Measurements from ENCODE around the gene BCAS3.

The BCAS3 gene

GRCh38 chr17:60677308-60678117, at the start of gene BCAS3:
Gene BCAS3, plus strand, starts transcription at chr17:60677851.
- Histone ChIP-seq H3K27ac (ENCODE audit: low read depth, low read length, poor library complexity, severe bottlenecking) (peak within 1 kb of the TSS; percentile 13), H2AFZ (ENCODE audit: low read length) (peak within 1 kb of the TSS; percentile 66), H4K20me1 (ENCODE audit: insufficient read depth, low read length) (no peaks in the 10 kb centered on the region), H3F3A (ENCODE audit: insufficient read depth, low read length) (no peaks in the 10 kb centered on the region), H3K9me3 (ENCODE audit: low read length) (no peaks in the 10 kb centered on the region), H3K4me3 (ENCODE audit: low read depth, low read length, poor library complexity, severe bottlenecking) (peak within 1 kb of the TSS; percentile 77), H3K4me2 (ENCODE audit: low read length) (peak within 1 kb of the TSS; percentile 74), H3K79me2 (ENCODE audit: insufficient read depth, low read length) (no peaks in the 10 kb centered on the region), H3K9ac (ENCODE audit: low read length) (peak within 1 kb of the TSS; percentile 75), H3K9me2 (ENCODE audit: low read depth, low read length) (no peaks in the 10 kb centered on the region), H3K27me3 (ENCODE audit: insufficient read depth, low read length) (no peaks in the 10 kb centered on the region), H3K36me3 (ENCODE audit: insufficient read depth, low read length) (no peaks in the 10 kb centered on the region; the same call in 1 of the 2 replicates), H3K4me1 (ENCODE audit: insufficient read depth, low read length, severe bottlenecking) (peaks cover 16% of the 10 kb centered on the region)
- no peak for TF ChIP-seq EZH2 (IDR thresholded peaks at IDR 0.05; ENCODE audit: borderline replicate concordance, low read length)
- TF ChIP-seq, protein P1, sequence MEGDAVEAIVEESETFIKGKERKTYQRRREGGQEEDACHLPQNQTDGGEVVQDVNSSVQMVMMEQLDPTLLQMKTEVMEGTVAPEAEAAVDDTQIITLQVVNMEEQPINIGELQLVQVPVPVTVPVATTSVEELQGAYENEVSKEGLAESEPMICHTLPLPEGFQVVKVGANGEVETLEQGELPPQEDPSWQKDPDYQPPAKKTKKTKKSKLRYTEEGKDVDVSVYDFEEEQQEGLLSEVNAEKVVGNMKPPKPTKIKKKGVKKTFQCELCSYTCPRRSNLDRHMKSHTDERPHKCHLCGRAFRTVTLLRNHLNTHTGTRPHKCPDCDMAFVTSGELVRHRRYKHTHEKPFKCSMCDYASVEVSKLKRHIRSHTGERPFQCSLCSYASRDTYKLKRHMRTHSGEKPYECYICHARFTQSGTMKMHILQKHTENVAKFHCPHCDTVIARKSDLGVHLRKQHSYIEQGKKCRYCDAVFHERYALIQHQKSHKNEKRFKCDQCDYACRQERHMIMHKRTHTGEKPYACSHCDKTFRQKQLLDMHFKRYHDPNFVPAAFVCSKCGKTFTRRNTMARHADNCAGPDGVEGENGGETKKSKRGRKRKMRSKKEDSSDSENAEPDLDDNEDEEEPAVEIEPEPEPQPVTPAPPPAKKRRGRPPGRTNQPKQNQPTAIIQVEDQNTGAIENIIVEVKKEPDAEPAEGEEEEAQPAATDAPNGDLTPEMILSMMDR (IDR thresholded peaks at IDR 0.05; ENCODE audit: low read length): no peak

DNA sequence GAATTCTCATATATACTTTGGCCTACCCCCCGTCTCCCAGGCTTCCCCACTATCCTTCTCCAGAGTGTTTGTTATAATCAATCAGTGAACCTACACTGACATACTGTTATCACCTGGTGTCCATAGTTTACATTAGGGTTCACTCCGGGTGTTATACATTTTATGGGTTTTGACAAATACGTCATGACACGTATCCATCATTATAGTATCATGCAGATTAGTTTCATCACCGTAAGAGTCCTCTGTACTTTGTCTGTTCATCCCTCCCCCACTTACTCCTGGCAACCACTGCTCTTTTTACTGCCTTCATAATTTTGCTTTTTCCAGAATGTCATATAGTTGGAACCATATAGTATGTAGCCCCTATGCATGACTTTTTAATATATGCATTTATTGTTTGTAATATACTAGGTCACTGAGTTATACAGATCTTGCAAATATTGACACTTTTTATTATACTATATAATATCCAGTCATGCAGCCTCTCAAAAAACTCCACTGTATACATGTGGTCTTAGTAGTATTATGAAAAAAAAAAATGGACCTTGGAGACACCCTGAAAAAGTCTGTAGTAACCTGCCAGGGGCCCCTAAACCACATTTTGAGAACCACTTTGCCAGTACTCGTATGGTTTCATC, 49.3 kb upstream of the BCAS3 start:
- Histone ChIP-seq H4K20me1 (ENCODE audit: insufficient read depth, low read length) (no peaks in the 10 kb centered on the region), H3K4me2 (ENCODE audit: low read length) (no peak overlapping the region), H3K4me3 (ENCODE audit: low read depth, low read length, poor library complexity, severe bottlenecking) (no peak overlapping the region), H3K27ac (ENCODE audit: low read depth, low read length, poor library complexity, severe bottlenecking) (no peak overlapping the region), H3F3A (ENCODE audit: insufficient read depth, low read length) (no peaks in the 10 kb centered on the region), H3K36me3 (ENCODE audit: insufficient read depth, low read length) (peaks cover 14% of the 10 kb centered on the region; the same call in 1 of the 2 replicates), H3K9me3 (ENCODE audit: low read length) (no peaks in the 10 kb centered on the region), H3K9ac (ENCODE audit: low read length) (no peak overlapping the region), H3K79me2 (ENCODE audit: insufficient read depth, low read length) (peaks cover 6% of the 10 kb centered on the region; the same call in 1 of the 2 replicates), H3K9me2 (ENCODE audit: low read depth, low read length) (no peaks in the 10 kb centered on the region), H3K27me3 (ENCODE audit: insufficient read depth, low read length) (no peaks in the 10 kb centered on the region), H3K4me1 (ENCODE audit: insufficient read depth, low read length, severe bottlenecking) (no peaks in the 10 kb centered on the region), H2AFZ (ENCODE audit: low read length) (no peak overlapping the region)
- no peak for TF ChIP-seq EZH2 (IDR thresholded peaks at IDR 0.05; ENCODE audit: borderline replicate concordance, low read length)
- TF ChIP-seq, protein P1 (IDR thresholded peaks at IDR 0.05; ENCODE audit: low read length): no peak

GRCh38 chr17:60629120-60629519, 48.5 kb upstream of the BCAS3 start:
- Histone ChIP-seq H3K9me3 (ENCODE audit: low read length) (no peaks in the 10 kb centered on the region), H3K27ac (ENCODE audit: low read depth, low read length, poor library complexity, severe bottlenecking) (no peak overlapping the region), H3K79me2 (ENCODE audit: insufficient read depth, low read length) (peaks cover 1% of the 10 kb centered on the region; the same call in 1 of the 2 replicates), H2AFZ (ENCODE audit: low read length) (no peak overlapping the region), H3K36me3 (ENCODE audit: insufficient read depth, low read length) (peaks cover 16% of the 10 kb centered on the region; the same call in 1 of the 2 replicates), H3K4me3 (ENCODE audit: low read depth, low read length, poor library complexity, severe bottlenecking) (no peak overlapping the region), H3K4me1 (ENCODE audit: insufficient read depth, low read length, severe bottlenecking) (no peaks in the 10 kb centered on the region), H4K20me1 (ENCODE audit: insufficient read depth, low read length) (no peaks in the 10 kb centered on the region), H3K4me2 (ENCODE audit: low read length) (no peak overlapping the region), H3K9ac (ENCODE audit: low read length) (no peak overlapping the region), H3F3A (ENCODE audit: insufficient read depth, low read length) (no peaks in the 10 kb centered on the region), H3K9me2 (ENCODE audit: low read depth, low read length) (no peaks in the 10 kb centered on the region), H3K27me3 (ENCODE audit: insufficient read depth, low read length) (no peaks in the 10 kb centered on the region)
- no peak for TF ChIP-seq EZH2 (IDR thresholded peaks at IDR 0.05; ENCODE audit: borderline replicate concordance, low read length)
- TF ChIP-seq, protein P1 (IDR thresholded peaks at IDR 0.05; ENCODE audit: low read length): no peak

All from OCI-LY1 (cell line).